IMR-90 (cell line): ENCODE measurements around the gene IL1RAPL1. TPM values are rescaled to one million over a fixed set of nuclear protein-coding genes. Genes with fewer than 3 reads are reported as not detected.

Source experiments
- ATAC-seq: fragments of 200-7000 bp; cut with Tn5 transposase; 2 replicates; pipeline ENCODE4 v1.9.1; 2020; ENCODE audit warnings: low read depth, mild to moderate bottlenecking, moderate library complexity
- BruUV-seq: library from RNA; stranded (reverse); fragments of 400-500 nt; replicated peaks from 2 replicates; lab custom pipeline; 2021; lab: Mats Ljungman, UMichigan
- CTCF ChIA-PET: fragments of 300-600 bp; formaldehyde crosslinking; extraction: SDS; loops from one replicate; lab custom pipeline; 2021; ENCODE audit warnings: antibody characterized with exemption; lab: Yijun Ruan, JAX
- POLR2A ChIA-PET: fragments of 300-600 bp; sonication (Branson Sonifier 250); formaldehyde crosslinking; loops from one replicate; lab custom pipeline; 2022; ENCODE audit warnings: antibody characterized with exemption; ENCODE audit not compliant: unreplicated experiment; lab: Charles Lee
- DNase-seq: peaks from one replicate; pipeline ENCODE4 v3.0.0; 2013
- H2AFZ ChIP-seq: replicated peaks from 2 replicates; pipeline ENCODE3; 2013; ENCODE audit warnings: low read length, mild to moderate bottlenecking; ENCODE audit not compliant: poor library complexity
- H2AK5ac ChIP-seq: 2 replicates; pipeline ENCODE4 v1.6.1; 2013; ENCODE audit warnings: low read depth, low read length, inconsistent platforms
- H2AK9ac ChIP-seq: replicated peaks from 2 replicates; pipeline ENCODE3; 2013; ENCODE audit warnings: mild to moderate bottlenecking, low read depth, low read length, moderate library complexity; ENCODE audit not compliant: poor library complexity
- H2BK120ac ChIP-seq: 2 replicates; pipeline ENCODE4 v1.6.1; 2013; ENCODE audit warnings: low read depth, low read length, inconsistent platforms
- H2BK15ac ChIP-seq: 3 replicates; pipeline ENCODE4 v1.6.1; 2013; ENCODE audit warnings: low read depth, low read length, inconsistent platforms
- H2BK20ac ChIP-seq: 2 replicates; pipeline ENCODE4 v1.6.1; 2013; ENCODE audit warnings: low read depth, mild to moderate bottlenecking, inconsistent platforms, low read length, moderate library complexity
- H2BK5ac ChIP-seq: 2 replicates; pipeline ENCODE4 v1.6.1; 2013; ENCODE audit warnings: mild to moderate bottlenecking, low read depth, low read length, inconsistent platforms; ENCODE audit not compliant: poor library complexity, severe bottlenecking
- H3K14ac ChIP-seq: replicated peaks from 2 replicates; pipeline ENCODE4 v1.6.1; 2013; ENCODE audit warnings: low read depth, low read length, inconsistent platforms
- H3K18ac ChIP-seq: 2 replicates; pipeline ENCODE4 v1.6.1; 2013; ENCODE audit warnings: low read depth, low read length, control low read depth
- H3K23ac ChIP-seq: 2 replicates; pipeline ENCODE4 v1.6.1; 2013; ENCODE audit warnings: low read depth, low read length, inconsistent platforms
- H3K27ac ChIP-seq: 2 replicates; pipeline ENCODE4 v1.5.1; 2013; ENCODE audit warnings: mild to moderate bottlenecking, control low read depth, low read length; ENCODE audit not compliant: insufficient read depth
- H3K27me3 ChIP-seq: 2 replicates; pipeline ENCODE4 v1.6.1; 2013; ENCODE audit warnings: low read length; ENCODE audit not compliant: control insufficient read depth, insufficient read depth
- H3K36me3 ChIP-seq: 2 replicates; pipeline ENCODE4 v1.6.1; 2013; ENCODE audit warnings: low read length, mixed read lengths; ENCODE audit not compliant: control insufficient read depth, insufficient read depth
- H3K4ac ChIP-seq: 2 replicates; pipeline ENCODE4 v1.6.1; 2013; ENCODE audit warnings: low read depth, low read length, inconsistent platforms
- H3K4me1 ChIP-seq: 2 replicates; pipeline ENCODE4 v1.6.1; 2013; ENCODE audit warnings: low read length, mixed read lengths; ENCODE audit not compliant: control insufficient read depth, insufficient read depth
- H3K4me2 ChIP-seq: 2 replicates; pipeline ENCODE4 v1.6.1; 2013; ENCODE audit warnings: low read depth, mild to moderate bottlenecking, control low read depth, low read length, moderate library complexity
- H3K4me3 ChIP-seq: 2 replicates; pipeline ENCODE4 v1.5.1; 2013; ENCODE audit warnings: low read depth, mild to moderate bottlenecking, control low read depth, low read length, moderate library complexity; ENCODE audit not compliant: insufficient read depth
- H3K56ac ChIP-seq: 2 replicates; pipeline ENCODE4 v1.6.1; 2013; ENCODE audit warnings: low read length, inconsistent platforms; ENCODE audit not compliant: insufficient read depth; ENCODE audit errors: extremely low read depth
- H3K79me1 ChIP-seq, 2 experiments: 2 replicates each; pipeline ENCODE4 v1.6.1; 2013; ENCODE audit warnings: low read length in 2 of 2, inconsistent platforms in 1 of 2, low read depth in 1 of 2
- H3K9ac ChIP-seq: 2 replicates; pipeline ENCODE4 v1.6.1; 2013; ENCODE audit warnings: low read depth, low read length, control low read depth
- H3K9me1 ChIP-seq: 2 replicates; pipeline ENCODE4 v1.6.1; 2013; ENCODE audit warnings: low read length, inconsistent platforms; ENCODE audit not compliant: insufficient read depth
- H3K9me3 ChIP-seq: 2 replicates; pipeline ENCODE4 v1.6.1; 2013; ENCODE audit warnings: low read length; ENCODE audit not compliant: control insufficient read depth, insufficient read depth
- H4K20me1 ChIP-seq: 2 replicates; pipeline ENCODE4 v1.6.1; 2013; ENCODE audit warnings: low read length, inconsistent platforms; ENCODE audit not compliant: insufficient read depth
- H4K5ac ChIP-seq: 2 replicates; pipeline ENCODE4 v1.6.1; 2013; ENCODE audit warnings: mild to moderate bottlenecking, low read depth, low read length, control low read depth
- H4K8ac ChIP-seq, 2 experiments: 2 replicates each; pipeline ENCODE4 v1.6.1; 2013; ENCODE audit warnings: low read depth in 2 of 2, low read length in 2 of 2, control low read depth in 1 of 2, inconsistent platforms in 1 of 2
- H4K91ac ChIP-seq: 2 replicates; pipeline ENCODE4 v1.6.1; 2013; ENCODE audit warnings: low read depth, low read length, inconsistent platforms; ENCODE audit not compliant: insufficient read depth
- BHLHE40 ChIP-seq: fragments of 150-350 bp; IDR thresholded peaks from 2 replicates; pipeline ENCODE4 v1.6.1; 2016; ENCODE audit warnings: mild to moderate bottlenecking, low read depth, low read length
- CEBPB ChIP-seq: IDR thresholded peaks from 2 replicates; pipeline ENCODE4 v1.6.1; 2012; ENCODE audit warnings: low read depth, low read length, improper control_type of control experiment
- CTCF ChIP-seq: conservative IDR thresholded peaks from 2 replicates; pipeline ENCODE4 v1.5.1; 2012; ENCODE audit warnings: mild to moderate bottlenecking, low read depth, low read length, improper control_type of control experiment
- NFE2L2 ChIP-seq: fragments of 150-350 bp; IDR thresholded peaks from 2 replicates; pipeline ENCODE4 v1.6.1; 2016; ENCODE audit warnings: low read depth, mild to moderate bottlenecking, low read length
- WGBS, 2 experiments: methylation state at CpG; one replicate each; pipeline versions ENCODE4 v1.1.5 to v1.1.7; 2013; ENCODE audit warnings: missing lambda C conversion rate in 2 of 2; ENCODE audit not compliant: insufficient read length in 1 of 2; ENCODE audit errors: extremely low coverage in 2 of 2; 5-methylcytosine and 5-hydroxymethylcytosine counted together
- dilution Hi-C: fragments of 300-500 bp; cut with HindIII; formaldehyde crosslinking; loops from one replicate; pipeline ENCODE4 v1.14.3; 2018; ENCODE audit warnings: low sequenced_read_pairs; ENCODE audit not compliant: unreplicated experiment
- in situ Hi-C: fragments of 300-500 bp; cut with MboI; formaldehyde crosslinking; loops from 3 replicates; pipeline ENCODE4 v1.14.3; 2019; ENCODE audit warnings: low sequenced_read_pairs, inconsistent platforms, mixed read lengths
- intact Hi-C: fragments of 100-400 bp; cut with micrococcal nuclease; formaldehyde crosslinking; loops from 2 replicates; pipeline ENCODE4 v1.10.0; 2022
- polyA plus RNA-seq, 3 experiments: library from polyadenylated mRNA; depleted of rRNA; stranded (reverse); fragments of >200 nt; gene quantifications; 2 replicates each; pipeline ENCODE4 v1.2.3, GENCODE V29; 2012; ENCODE audit warnings: low replicate concordance in 1 of 3
- total RNA-seq: library from RNA; depleted of rRNA; stranded (reverse); fragments of >200 nt; gene quantifications from 2 replicates; pipeline ENCODE4 v1.2.3, GENCODE V29; 2012

Gene IL1RAPL1
- total and polyA plus RNA-seq, 2 of the 4 experiments (the other 2 are of a cell fraction) = 1.5 to 9.0 TPM

GRCh38 chrX:29487714-29488113 is 900.5 kb downstream of the IL1RAPL1 start:
- H2BK5ac ChIP-seq = no peak overlapping the region
- no peaks in the 10 kb centered on the region for H4K20me1 ChIP-seq
- no peak overlapping the region for H2AFZ ChIP-seq
- H4K91ac ChIP-seq = no peak overlapping the region
- H4K5ac ChIP-seq = no peak overlapping the region
- no peak overlapping the region for H3K18ac ChIP-seq
- no peak overlapping the region for H4K8ac ChIP-seq
- POLR2A ChIA-PET = no interaction called here
- H2BK120ac ChIP-seq = no peak overlapping the region
- no peak overlapping the region for H3K27ac ChIP-seq
- ATAC-seq (no peak), DNase-seq (no peak)
- H3K36me3 ChIP-seq = no peaks in the 10 kb centered on the region
- no peaks in the 10 kb centered on the region for H3K9me3 ChIP-seq
- H2BK20ac ChIP-seq = no peak overlapping the region
- no peaks in the 10 kb centered on the region for H3K79me1 ChIP-seq
- no peaks in the 10 kb centered on the region for H3K9me1 ChIP-seq
- TF ChIP-seq BHLHE40 (no peak), CEBPB (peak; percentile 75), NFE2L2 (no peak), CTCF (no peak)
- H3K14ac ChIP-seq = no peak overlapping the region
- no peak overlapping the region for H3K56ac ChIP-seq
- no peak overlapping the region for H3K4ac ChIP-seq
- H2AK5ac ChIP-seq = no peak overlapping the region
- in situ Hi-C loops (no loop called here), intact Hi-C loops (no loop called here), dilution Hi-C loops (no loop called here)
- CTCF ChIA-PET = no interaction called here
- H3K4me1 ChIP-seq = 0 out of 2 replicates have a peak, but pooled peaks cover 2% of the 10 kb centered on the region
- no peaks in the 10 kb centered on the region for H3K27me3 ChIP-seq
- no peak overlapping the region for H3K4me3 ChIP-seq
- BruUV-seq = no TSS peak
- no peak overlapping the region for H3K4me2 ChIP-seq
- WGBS, 2 experiments = no CpG with 5 or more reads among the region's 1 CpG
- no peak overlapping the region for H3K23ac ChIP-seq
- H2AK9ac ChIP-seq = no peak overlapping the region
- no peak overlapping the region for H2BK15ac ChIP-seq
- no peak overlapping the region for H3K9ac ChIP-seq
